LNCAP (cell line): ENCODE data around the gene RIMS3.

Experiments
- CTCF ChIP-seq: fragments of 450-650 bp; IDR thresholded peaks from 2 replicates; pipeline ENCODE4 v1.5.1; 2017; ENCODE audit warnings: mild to moderate bottlenecking

Gene RIMS3

GRCh38 chr1:40640314-40641076 is 25.0 kb downstream of the RIMS3 start:
- TF ChIP-seq CTCF, result no peak

GRCh38 chr1:40638097-40639036 is 27.1 kb downstream of the RIMS3 start:
- no peak for TF ChIP-seq CTCF

GRCh38 chr1:40637470-40638007 is 27.9 kb downstream of the RIMS3 start:
- no peak for TF ChIP-seq CTCF

DNA sequence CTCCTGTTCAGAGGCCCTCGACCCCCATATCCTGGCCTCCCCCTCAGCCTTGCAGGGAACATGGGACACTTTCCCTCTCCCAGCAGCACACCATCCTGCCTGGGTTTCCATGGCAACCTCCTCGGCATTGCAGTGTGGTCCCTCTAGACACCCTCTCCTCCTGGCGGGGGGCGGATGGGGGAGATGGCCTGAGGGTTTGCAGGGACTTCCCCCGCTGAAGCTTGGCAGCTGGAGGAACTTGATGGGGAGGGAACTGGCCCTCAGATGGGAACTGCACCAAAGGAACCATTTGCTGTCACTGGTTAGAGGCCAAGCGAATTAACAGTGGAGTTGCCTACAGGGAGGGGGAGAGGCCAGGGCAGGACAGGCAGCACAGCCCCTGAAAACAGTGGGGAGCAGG is 28.7 kb downstream of the RIMS3 start:
- TF ChIP-seq CTCF, result no peak

GRCh38 chr1:40635763-40636500 is 29.6 kb downstream of the RIMS3 start:
- no peak for TF ChIP-seq CTCF

DNA sequence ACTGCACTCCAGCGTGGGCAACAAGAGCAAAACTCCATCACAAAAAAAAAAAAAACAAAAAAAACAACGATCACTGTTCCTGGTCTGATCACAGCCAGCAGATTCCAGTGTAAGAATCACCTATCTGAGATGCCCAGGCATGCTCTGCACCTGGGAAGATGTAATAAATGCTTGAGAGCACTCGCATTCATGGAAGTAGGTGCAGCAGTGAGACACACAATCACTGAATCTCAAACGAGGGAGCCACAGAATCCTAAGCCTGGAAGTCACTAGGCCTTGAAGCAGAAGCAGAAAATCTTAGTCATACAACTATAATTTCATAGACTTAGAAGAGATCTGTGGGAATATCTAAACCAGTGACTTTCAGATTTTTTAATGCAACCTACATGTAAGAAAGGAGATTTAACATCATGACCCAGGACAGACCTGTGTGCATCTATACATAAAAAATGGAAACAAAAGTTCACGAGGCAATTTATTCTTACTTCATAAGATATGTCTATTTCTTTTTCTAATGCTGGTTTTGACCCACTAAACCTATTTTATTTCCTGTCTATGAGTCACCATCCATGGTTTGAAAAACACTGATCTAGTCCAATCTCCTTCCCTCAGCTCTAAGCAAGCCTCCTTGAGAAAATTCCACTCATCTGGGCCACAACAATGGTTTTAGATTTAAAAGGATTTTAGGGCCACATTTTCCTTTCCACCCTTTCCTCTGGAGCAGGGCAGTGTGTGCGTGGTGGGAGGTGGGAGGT is 30.4 kb downstream of the RIMS3 start:
- no peak for TF ChIP-seq CTCF
